IPS DF 6.9 (cell line): ENCODE measurements around the gene PRR16.
A peak's percentile ranks its signal among the peaks of the same experiment; 100 is the strongest.

Source experiments
- DNase-seq: peaks from one replicate; pipeline ENCODE4 v3.0.0-alpha.2; 2013; ENCODE audit warnings: low read depth, low spot score
- H3K27ac ChIP-seq: one replicate; pipeline ENCODE4 v1.5.1; 2013; ENCODE audit warnings: low read length, control low read depth
- H3K27me3 ChIP-seq: 2 replicates; pipeline ENCODE4 v1.6.1; 2013; ENCODE audit warnings: mild to moderate bottlenecking, low read length; ENCODE audit not compliant: control insufficient read depth, insufficient read depth
- H3K36me3 ChIP-seq: 2 replicates; pipeline ENCODE4 v1.6.1; 2013; ENCODE audit warnings: low read length; ENCODE audit not compliant: control insufficient read depth, insufficient read depth
- H3K4me1 ChIP-seq: 2 replicates; pipeline ENCODE4 v1.6.1; 2013; ENCODE audit warnings: low read length; ENCODE audit not compliant: control insufficient read depth, insufficient read depth
- H3K4me3 ChIP-seq: 2 replicates; pipeline ENCODE4 v1.5.1; 2013; ENCODE audit warnings: mild to moderate bottlenecking, low read length
- H3K9me3 ChIP-seq: 2 replicates; pipeline ENCODE4 v1.6.1; 2013; ENCODE audit warnings: low read length, inconsistent platforms; ENCODE audit not compliant: control insufficient read depth, insufficient read depth
- WGBS: extraction: QIAGEN DNeasy Blood & Tissue Kit; methylation state at CpG from one replicate; pipeline ENCODE4 v1.1.7; 2013; ENCODE audit warnings: mixed read lengths, missing lambda C conversion rate; ENCODE audit not compliant: insufficient read length, insufficient coverage; 5-methylcytosine and 5-hydroxymethylcytosine counted together

PRR16 gene

DNA sequence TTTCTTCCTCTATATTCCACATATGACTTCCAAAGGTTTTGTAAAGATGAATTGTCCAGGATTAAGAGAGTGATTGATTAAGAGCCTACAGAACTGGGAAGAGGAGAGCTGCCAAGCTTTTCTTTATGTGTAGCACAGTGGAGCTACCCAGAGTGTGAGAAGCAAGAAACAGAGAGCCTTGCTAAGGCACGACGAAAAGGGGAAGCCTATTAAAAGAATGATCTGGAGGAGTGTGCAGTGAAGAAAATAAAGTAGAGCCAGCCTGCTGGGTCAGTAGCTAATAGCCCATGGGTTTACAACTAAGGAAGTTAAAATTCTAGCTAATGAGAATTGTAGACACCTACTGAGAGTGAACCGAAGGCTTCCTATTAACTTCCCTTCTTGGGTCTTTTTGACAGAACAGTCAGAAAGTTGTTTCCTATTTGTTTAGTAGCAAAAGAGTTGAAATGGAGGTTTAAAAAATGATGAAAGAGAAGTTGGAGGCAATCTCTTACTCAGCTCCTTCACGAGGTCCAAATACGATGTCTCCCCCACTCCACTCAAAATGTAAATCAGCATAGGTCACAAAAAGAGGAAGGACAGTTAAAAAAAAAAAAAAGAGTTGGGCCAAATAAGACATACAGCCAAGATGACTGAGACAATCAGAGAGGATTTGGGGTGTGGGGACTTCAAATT is 957 bp upstream of the PRR16 start:
- Histone ChIP-seq H3K27ac (no peak overlapping the region), H3K4me3 (no peak overlapping the region), H3K4me1 (no peaks in the 10 kb centered on the region), H3K9me3 (no peaks in the 10 kb centered on the region), H3K36me3 (no peaks in the 10 kb centered on the region), H3K27me3 (peaks cover 12% of the 10 kb centered on the region; the same call in 1 of the 2 replicates)
- DNase-seq: no peak
- no CpG with 5 or more reads among the region's 5 CpGs for WGBS

DNA sequence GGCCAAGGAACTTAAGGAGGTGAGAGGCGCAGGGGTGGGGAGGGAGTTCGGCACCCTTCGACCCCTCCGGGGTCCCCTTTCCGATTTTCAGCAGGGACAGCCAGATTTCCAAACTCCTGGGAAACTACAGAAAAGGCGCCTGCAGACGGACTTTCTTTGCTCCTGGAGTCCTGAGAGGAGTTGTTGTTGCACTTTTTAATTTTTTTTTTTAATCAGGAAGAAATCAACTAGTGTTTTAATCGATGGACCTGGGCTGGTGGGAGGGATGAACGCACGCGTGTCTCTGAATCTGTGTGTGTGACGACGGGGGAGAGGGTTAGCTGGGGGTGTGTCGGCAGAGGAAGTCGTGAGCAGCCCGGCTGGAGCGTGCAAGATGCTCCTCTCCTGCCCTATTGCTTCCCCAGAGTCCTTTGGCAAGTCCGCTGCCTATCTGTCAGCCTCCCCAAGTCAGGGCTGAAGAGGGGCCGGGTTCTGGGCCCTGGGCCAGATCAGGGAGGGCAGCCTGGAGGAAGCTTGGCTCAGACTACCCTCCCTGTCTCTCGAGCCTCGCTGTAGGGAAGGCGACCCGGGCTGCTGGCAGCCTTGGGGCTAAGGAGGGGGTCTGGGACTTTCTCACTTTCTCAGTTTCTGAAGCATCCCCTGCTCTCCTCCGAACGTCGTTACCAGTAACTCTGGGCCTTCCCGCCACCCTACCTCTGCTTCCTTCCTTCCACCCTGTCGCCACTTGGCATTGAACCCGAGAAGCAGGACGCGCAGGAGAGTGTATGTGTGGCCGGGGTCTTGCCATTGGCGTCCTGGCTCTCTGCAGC is 731 bp downstream of the PRR16 start:
- WGBS: no CpG with 5 or more reads among the region's 33 CpGs
- Histone ChIP-seq H3K4me3 (peak overlapping the region; percentile 49; the same call in 1 of the 2 replicates), H3K9me3 (no peaks in the 10 kb centered on the region), H3K27me3 (peaks cover 12% of the 10 kb centered on the region; the same call in 1 of the 2 replicates), H3K27ac (no peak overlapping the region), H3K36me3 (no peaks in the 10 kb centered on the region), H3K4me1 (no peaks in the 10 kb centered on the region)
- DNase-seq: no peak

DNA sequence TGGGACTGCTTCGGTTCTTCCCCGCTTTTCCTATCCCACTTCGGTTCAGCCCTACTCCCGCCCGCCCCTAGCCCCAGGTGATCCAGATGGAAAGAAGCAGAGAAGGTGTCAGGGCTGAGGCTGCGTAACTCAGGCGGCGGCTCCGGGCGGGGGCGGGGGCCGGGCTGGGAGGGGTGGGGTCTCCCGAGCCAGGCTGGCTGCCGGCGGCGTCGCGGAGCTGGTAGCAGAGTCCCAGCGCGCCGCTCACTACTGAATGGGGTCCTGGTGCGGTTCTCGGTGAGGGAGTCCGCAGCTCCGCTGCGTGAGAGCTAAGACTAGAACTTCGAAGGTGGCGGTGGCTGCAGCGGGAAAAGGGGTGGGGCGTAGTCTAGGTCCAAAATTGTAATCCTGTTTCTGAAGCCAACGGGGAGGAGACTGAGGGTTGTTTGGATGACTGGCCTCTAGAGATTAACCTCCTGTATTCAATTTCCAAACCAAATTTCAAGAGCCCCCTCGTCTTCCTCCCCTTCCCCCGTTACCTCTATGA is 1.4 kb downstream of the PRR16 start:
- no peaks in the 10 kb centered on the region for H3K36me3 ChIP-seq
- no peaks in the 10 kb centered on the region for H3K4me1 ChIP-seq
- no peak overlapping the region for H3K27ac ChIP-seq
- H3K4me3 ChIP-seq: peak overlapping the region; percentile 38; the same call in 1 of the 2 replicates
- no peak for DNase-seq
- no CpG with 5 or more reads among the region's 33 CpGs for WGBS
- H3K27me3 ChIP-seq: peaks cover 12% of the 10 kb centered on the region; the same call in 1 of the 2 replicates
- H3K9me3 ChIP-seq: no peaks in the 10 kb centered on the region

DNA sequence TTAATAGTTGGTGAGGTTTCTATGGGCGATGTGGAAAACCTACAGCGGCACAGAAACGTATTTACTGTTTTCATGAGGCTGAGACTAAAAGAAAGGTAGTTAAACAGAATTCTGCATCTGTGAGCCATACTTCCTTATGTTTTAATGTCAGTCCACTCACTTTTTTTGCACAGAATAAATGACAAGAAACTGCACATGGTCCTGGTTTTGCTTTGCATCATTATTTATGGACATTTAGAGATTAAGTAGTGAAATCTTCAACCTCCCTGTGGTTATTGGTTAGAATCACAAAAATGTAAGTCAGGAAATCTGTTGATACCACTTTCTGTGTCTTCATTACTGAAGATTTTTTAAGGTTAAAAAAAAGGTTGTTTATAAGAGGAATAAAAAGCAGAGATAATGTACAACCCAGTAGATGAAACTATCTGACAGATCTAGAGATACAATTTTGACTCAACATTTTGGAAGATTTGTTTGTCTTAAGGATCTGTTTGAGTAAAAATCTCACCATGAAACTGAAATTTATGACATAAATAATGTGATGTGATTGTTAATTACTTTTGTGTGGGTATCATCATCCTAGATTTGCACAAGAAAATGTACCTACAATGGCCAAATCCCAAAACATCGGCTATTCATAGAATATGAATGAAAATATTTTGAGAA is 2.4 kb downstream of the PRR16 start:
- no peaks in the 10 kb centered on the region for H3K4me1 ChIP-seq
- no peak overlapping the region for H3K27ac ChIP-seq
- no peaks in the 10 kb centered on the region for H3K36me3 ChIP-seq
- no CpG with 5 or more reads among the region's 4 CpGs for WGBS
- no peaks in the 10 kb centered on the region for H3K9me3 ChIP-seq
- peaks cover 12% of the 10 kb centered on the region; the same call in 1 of the 2 replicates for H3K27me3 ChIP-seq
- no peak for DNase-seq
- H3K4me3 ChIP-seq: no peak overlapping the region

DNA sequence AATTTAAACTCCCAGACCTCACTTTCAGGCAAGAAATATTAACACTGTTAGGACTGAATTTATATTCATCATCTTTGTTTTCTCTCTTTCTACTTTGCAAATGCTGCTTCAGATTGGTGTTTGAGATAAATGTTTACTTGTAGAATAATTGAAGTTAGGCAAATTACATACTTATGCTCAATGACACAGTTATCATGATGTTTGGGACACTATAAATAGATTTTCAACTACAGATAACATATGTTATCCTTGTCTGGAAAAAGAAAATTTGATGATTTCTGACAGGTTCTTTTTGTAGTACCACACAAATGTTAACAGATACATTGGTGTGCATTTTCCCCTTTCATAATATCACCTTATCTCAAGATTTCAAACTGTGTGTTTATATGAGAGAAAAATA is 7.9 kb downstream of the PRR16 start:
- Histone ChIP-seq H3K36me3 (no peaks in the 10 kb centered on the region), H3K27ac (no peak overlapping the region), H3K9me3 (no peaks in the 10 kb centered on the region), H3K4me3 (no peak overlapping the region), H3K4me1 (no peaks in the 10 kb centered on the region), H3K27me3 (no peaks in the 10 kb centered on the region)
- no peak for DNase-seq

DNA sequence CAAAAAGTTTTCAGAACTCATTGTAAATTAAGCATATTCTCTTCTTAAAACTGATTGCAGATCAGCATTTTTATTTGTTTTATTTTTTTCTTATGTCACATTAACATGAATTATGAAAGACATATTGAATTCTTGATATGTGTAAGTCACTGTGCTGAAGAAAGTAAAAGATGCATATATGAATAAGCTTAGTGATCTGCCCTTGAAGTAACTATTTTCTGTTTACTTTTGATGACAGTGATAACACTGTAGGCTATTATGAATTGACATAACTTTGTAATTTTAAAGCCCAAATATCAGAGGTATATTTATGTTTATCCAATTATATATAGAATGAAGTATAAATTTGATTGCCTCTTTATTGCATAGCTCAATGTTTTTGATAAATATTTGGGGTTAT is 8.8 kb downstream of the PRR16 start:
- H3K36me3 ChIP-seq: no peaks in the 10 kb centered on the region

DNA sequence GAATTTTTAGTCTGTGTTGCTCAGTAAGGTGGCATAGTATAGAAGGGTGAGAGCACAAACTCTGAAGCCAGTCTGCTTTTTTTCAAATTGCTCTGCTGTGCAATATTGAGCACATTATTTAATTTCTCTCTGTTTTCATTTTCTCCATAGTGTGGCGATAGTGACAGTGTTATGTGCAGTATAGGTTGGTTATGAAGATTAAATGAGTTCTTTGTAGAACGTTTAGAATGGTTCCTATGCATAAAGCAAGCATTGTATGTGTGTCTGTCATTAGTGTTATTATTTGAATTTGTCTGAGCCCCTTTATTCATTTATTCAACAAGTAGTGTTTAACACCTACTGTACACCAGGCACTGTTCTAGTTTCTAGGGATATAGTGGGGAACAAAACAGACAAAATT is 9.2 kb downstream of the PRR16 start:
- no peak overlapping the region for H3K27ac ChIP-seq
- no peak overlapping the region for H3K4me3 ChIP-seq
- DNase-seq: no peak
- no peaks in the 10 kb centered on the region for H3K27me3 ChIP-seq
- H3K9me3 ChIP-seq: no peaks in the 10 kb centered on the region; the same call in 1 of the 2 replicates
- H3K36me3 ChIP-seq: no peaks in the 10 kb centered on the region
- WGBS: no CpG with 5 or more reads among the region's 2 CpGs
- no peaks in the 10 kb centered on the region for H3K4me1 ChIP-seq

More for the DNA sequence above, 8.8 kb downstream of the PRR16 start:
- no peak overlapping the region for H3K27ac ChIP-seq
- H3K4me3 ChIP-seq: no peak overlapping the region
- DNase-seq: no peak
- H3K27me3 ChIP-seq: no peaks in the 10 kb centered on the region
- no peaks in the 10 kb centered on the region; the same call in 1 of the 2 replicates for H3K9me3 ChIP-seq
- no peaks in the 10 kb centered on the region for H3K4me1 ChIP-seq

DNA sequence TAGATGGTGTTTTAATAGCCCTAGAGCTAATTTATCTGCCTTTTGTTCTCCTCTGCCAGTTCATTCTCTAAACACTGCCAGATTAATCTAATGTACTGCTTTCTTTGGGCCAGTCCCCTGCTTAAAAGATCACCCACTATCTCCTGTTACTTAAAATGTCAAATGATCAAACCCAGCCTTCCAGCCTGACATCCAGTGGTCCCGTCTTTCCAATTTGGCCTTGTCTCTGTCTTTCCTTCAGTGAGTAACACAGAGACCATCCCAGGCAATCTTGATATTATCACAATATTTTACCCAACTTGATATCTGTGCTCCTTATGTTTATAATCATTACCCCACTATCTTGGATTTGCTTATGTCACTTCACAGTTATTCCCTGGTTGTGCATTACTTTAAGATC is 12.0 kb downstream of the PRR16 start:
- no peaks in the 10 kb centered on the region; the same call in 1 of the 2 replicates for H3K9me3 ChIP-seq
- no peaks in the 10 kb centered on the region for H3K27me3 ChIP-seq
- H3K4me1 ChIP-seq: no peaks in the 10 kb centered on the region
- DNase-seq: no peak
- H3K36me3 ChIP-seq: no peaks in the 10 kb centered on the region
- WGBS: no CpG with 5 or more reads among the region's 1 CpG
- no peak overlapping the region for H3K4me3 ChIP-seq
- H3K27ac ChIP-seq: no peak overlapping the region

DNA sequence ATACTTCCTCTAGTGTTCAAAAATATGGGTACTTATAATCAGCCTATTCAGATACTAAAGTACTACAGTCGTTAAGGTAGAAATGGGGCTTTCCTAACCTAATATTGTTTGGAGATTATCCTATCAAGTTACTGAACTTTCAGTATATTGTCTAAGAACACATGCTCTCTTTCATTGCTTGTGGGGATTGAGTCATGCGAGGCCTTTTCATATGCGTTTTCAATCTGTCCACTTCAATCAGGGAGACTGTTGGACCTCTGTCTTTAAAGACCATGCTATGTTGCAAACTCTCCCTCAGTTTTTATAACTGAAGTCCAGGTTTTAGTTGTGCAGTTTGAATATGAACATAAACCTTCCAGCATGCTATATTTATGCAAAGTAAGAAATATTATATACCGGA is 15.0 kb downstream of the PRR16 start:
- H3K4me1 ChIP-seq: no peaks in the 10 kb centered on the region
- no peak for DNase-seq
- no CpG with 5 or more reads among the region's 4 CpGs for WGBS
- no peak overlapping the region for H3K4me3 ChIP-seq
- H3K27ac ChIP-seq: no peak overlapping the region
- H3K9me3 ChIP-seq: no peaks in the 10 kb centered on the region; the same call in 1 of the 2 replicates
- no peaks in the 10 kb centered on the region for H3K27me3 ChIP-seq
- no peaks in the 10 kb centered on the region for H3K36me3 ChIP-seq

DNA sequence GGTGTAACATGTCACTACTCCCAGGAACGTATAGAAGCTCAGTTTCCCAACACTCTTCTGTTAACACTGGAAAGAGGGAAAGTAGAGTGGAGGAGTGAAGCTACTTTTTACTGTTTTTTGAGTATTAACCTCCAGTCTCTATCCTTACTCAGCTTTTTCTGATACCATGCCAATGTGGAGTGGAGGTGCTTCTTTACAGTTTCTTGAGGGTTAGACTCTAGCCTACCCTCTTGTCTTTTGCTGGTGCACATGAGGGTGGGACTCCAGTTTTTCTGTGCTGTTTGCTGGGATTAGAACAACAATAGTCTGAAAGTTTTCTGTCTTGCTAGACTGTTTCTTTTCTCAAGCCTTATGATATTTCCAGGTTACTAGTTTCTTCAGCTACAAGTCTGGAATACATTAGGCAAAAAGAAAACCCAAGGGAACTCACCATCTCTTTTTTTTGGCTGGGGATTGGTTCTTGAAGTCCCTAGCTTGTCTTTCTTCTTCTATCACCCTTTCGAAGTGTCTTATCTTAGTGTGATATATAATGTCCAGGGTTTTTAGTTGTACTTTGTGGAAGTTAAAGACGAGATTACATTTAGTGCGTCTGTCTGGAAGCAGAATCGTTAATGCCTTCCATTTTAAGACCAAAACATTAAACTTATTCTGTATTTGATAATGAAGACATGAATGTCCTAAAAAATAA is 35.9 kb downstream of the PRR16 start:
- H3K27ac ChIP-seq: no peak overlapping the region
- H3K4me3 ChIP-seq: no peak overlapping the region
- no peaks in the 10 kb centered on the region for H3K4me1 ChIP-seq
- H3K36me3 ChIP-seq: no peaks in the 10 kb centered on the region
- H3K9me3 ChIP-seq: no peaks in the 10 kb centered on the region
- WGBS: no CpG with 5 or more reads among the region's 5 CpGs
- no peak for DNase-seq
- no peaks in the 10 kb centered on the region for H3K27me3 ChIP-seq
